Coronary artery (tissue), 2 donors: ENCODE measurements around the gene HOMER1.

Experiments
- DNase-seq: peaks from one replicate; pipeline ENCODE4 v3.0.0-alpha.2; 2017; ENCODE audit warnings: low spot score
- H3K27ac ChIP-seq, 2 donors: fragments of 200-600 bp; sonication (generic); one replicate each; pipeline ENCODE4 v1.5.1; 2016 to 2019
- H3K4me3 ChIP-seq: fragments of 200-600 bp; sonication (generic); 2 replicates; pipeline ENCODE4 v1.5.1; 2016; ENCODE audit warnings: mild to moderate bottlenecking, moderate library complexity
- TF ChIP-seq, protein P1 (sequence below): fragments of 200-600 bp; sonication (generic); IDR thresholded peaks from one replicate; pipeline ENCODE4 v1.5.1; 2019; ENCODE audit warnings: antibody characterized with exemption

The HOMER1 gene

GRCh38 chr5:79552984-79553383 lies 39.0 kb upstream of the HOMER1 start:
- TF ChIP-seq, protein P1, sequence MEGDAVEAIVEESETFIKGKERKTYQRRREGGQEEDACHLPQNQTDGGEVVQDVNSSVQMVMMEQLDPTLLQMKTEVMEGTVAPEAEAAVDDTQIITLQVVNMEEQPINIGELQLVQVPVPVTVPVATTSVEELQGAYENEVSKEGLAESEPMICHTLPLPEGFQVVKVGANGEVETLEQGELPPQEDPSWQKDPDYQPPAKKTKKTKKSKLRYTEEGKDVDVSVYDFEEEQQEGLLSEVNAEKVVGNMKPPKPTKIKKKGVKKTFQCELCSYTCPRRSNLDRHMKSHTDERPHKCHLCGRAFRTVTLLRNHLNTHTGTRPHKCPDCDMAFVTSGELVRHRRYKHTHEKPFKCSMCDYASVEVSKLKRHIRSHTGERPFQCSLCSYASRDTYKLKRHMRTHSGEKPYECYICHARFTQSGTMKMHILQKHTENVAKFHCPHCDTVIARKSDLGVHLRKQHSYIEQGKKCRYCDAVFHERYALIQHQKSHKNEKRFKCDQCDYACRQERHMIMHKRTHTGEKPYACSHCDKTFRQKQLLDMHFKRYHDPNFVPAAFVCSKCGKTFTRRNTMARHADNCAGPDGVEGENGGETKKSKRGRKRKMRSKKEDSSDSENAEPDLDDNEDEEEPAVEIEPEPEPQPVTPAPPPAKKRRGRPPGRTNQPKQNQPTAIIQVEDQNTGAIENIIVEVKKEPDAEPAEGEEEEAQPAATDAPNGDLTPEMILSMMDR, result no peak
- H3K27ac ChIP-seq, result no peak overlapping the region
- DNase-seq, result no peak
- H3K4me3 ChIP-seq, result no peak overlapping the region

- no peak overlapping the region for H3K27ac ChIP-seq
- TF ChIP-seq, protein P1, result no peak
- H3K4me3 ChIP-seq, result no peak overlapping the region
- no peak for DNase-seq
Observed at GRCh38 chr5:79547982-79548381, 34.0 kb upstream of the HOMER1 start.

- TF ChIP-seq, protein P1, result no peak
- no peak overlapping the region for H3K27ac ChIP-seq
- no peak overlapping the region for H3K4me3 ChIP-seq
- no peak for DNase-seq
Observed at GRCh38 chr5:79547429-79547822, 33.5 kb upstream of the HOMER1 start.

DNA sequence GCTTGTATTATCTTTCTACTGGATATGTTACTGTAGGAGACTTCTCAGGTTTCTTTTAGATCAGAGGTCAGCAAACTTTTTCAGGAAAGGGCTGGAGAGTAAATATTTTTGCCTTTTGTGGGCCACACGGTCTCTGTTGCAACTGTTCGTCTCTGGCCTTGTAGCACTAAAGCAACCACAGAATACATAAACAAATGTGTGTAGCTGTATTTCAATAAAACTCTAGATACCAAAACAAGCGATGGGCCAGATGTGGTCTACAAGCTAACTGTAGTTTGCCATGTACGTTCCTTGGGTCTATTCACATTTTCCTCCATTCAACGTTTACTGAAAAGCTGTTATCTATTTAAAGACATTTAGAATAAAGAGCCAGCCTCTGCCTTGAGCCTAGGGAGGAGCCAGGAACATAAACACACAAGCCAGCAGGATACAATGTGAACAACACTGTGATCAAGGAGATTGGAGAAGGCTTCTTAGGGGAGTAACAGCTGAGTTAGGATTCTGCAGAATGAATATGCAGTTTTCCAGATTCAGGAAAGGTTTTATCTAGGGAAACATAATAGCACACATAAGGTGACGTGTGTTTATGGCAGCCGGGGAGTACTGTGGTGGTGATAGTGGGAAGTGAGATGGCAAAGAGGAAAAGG lies 33.0 kb upstream of the HOMER1 start:
- Histone ChIP-seq H3K4me3 (no peak overlapping the region), H3K27ac (no peak overlapping the region)
- no peak for DNase-seq
- TF ChIP-seq, protein P1, result no peak

- Histone ChIP-seq H3K4me3 (no peak overlapping the region), H3K27ac (no peak overlapping the region)
- TF ChIP-seq, protein P1, result no peak
- DNase-seq, result no peak
Observed at GRCh38 chr5:79544131-79544530, 30.2 kb upstream of the HOMER1 start.

DNA sequence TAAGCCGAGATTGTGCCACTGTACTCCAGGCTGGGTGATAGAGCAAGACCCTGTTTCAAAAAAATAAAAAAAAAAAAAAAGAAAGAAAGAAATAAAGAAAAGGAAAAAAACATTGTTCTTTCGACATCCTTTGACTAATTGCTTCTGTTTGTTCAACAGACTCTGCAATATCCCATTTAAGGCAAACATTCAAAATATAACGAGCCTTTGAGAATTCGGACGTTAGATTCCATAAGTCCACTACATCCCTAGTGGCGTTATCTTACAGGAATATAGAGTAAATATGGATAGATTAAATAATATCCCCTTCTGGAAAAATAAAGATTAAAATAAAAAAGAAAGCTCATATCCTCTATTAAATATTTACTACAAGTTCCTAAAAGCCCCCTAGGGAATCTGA lies 27.0 kb upstream of the HOMER1 start:
- Histone ChIP-seq H3K27ac (no peak overlapping the region), H3K4me3 (no peak overlapping the region)
- TF ChIP-seq, protein P1, result no peak
- no peak for DNase-seq

- no peak overlapping the region for H3K4me3 ChIP-seq
- no peak overlapping the region for H3K27ac ChIP-seq
- DNase-seq, result no peak
- TF ChIP-seq, protein P1, result no peak
Observed at GRCh38 chr5:79536193-79536906, 22.4 kb upstream of the HOMER1 start.
